HL-60 (cell line): ENCODE data around the gene SWAP70.

Source experiments
- DNase-seq, 2 experiments: peaks; one replicate each; pipeline ENCODE4 v3.0.0-alpha.2; 2010 to 2020; ENCODE audit warnings: low read depth in 1 of 2, low spot score in 1 of 2
- H3K27ac ChIP-seq: fragments of 250-450 bp; sonication (Bioruptor Pico); replicated peaks from 2 replicates; pipeline ENCODE4 v1.5.1; 2020; ENCODE audit warnings: mild to moderate bottlenecking, moderate library complexity
- H3K27me3 ChIP-seq: fragments of 250-450 bp; sonication (Bioruptor Pico); 2 replicates; pipeline ENCODE4 v1.5.1; 2021; ENCODE audit warnings: mild to moderate bottlenecking, moderate library complexity; ENCODE audit not compliant: insufficient read depth, poor library complexity, severe bottlenecking
- H3K4me3 ChIP-seq: replicated peaks from 2 replicates; pipeline ENCODE4 v1.5.1; 2011; ENCODE audit warnings: mild to moderate bottlenecking, control low read depth, low read length; ENCODE audit not compliant: insufficient read depth
- GABPA ChIP-seq: IDR thresholded peaks from 2 replicates; pipeline ENCODE4 v1.6.1; 2012; ENCODE audit warnings: low read depth
- POLR2AphosphoS5 ChIP-seq: IDR thresholded peaks from 2 replicates; pipeline ENCODE4 v1.6.1; 2012; ENCODE audit warnings: low read depth
- REST ChIP-seq: IDR thresholded peaks from 2 replicates; pipeline ENCODE4 v1.6.1; 2012; ENCODE audit warnings: low read depth; ENCODE audit not compliant: insufficient replicate concordance
- SPI1 ChIP-seq: IDR thresholded peaks from 2 replicates; pipeline ENCODE4 v1.6.1; 2012; ENCODE audit warnings: low read depth, mild to moderate bottlenecking, borderline replicate concordance
- TF ChIP-seq, protein P1 (sequence below): IDR thresholded peaks from one replicate; pipeline ENCODE4 v1.5.1; 2011; ENCODE audit warnings: low read length, control low read depth, inconsistent platforms; ENCODE audit not compliant: insufficient read depth

SWAP70 gene

GRCh38 chr11:9780929-9781328, 117.1 kb downstream of the SWAP70 start:
- H3K27ac ChIP-seq = no peak overlapping the region
- no peak overlapping the region for H3K4me3 ChIP-seq
- no peaks in the 10 kb centered on the region for H3K27me3 ChIP-seq
- no peak for TF ChIP-seq POLR2AphosphoS5
- TF ChIP-seq SPI1 = no peak
- TF ChIP-seq, protein P1, sequence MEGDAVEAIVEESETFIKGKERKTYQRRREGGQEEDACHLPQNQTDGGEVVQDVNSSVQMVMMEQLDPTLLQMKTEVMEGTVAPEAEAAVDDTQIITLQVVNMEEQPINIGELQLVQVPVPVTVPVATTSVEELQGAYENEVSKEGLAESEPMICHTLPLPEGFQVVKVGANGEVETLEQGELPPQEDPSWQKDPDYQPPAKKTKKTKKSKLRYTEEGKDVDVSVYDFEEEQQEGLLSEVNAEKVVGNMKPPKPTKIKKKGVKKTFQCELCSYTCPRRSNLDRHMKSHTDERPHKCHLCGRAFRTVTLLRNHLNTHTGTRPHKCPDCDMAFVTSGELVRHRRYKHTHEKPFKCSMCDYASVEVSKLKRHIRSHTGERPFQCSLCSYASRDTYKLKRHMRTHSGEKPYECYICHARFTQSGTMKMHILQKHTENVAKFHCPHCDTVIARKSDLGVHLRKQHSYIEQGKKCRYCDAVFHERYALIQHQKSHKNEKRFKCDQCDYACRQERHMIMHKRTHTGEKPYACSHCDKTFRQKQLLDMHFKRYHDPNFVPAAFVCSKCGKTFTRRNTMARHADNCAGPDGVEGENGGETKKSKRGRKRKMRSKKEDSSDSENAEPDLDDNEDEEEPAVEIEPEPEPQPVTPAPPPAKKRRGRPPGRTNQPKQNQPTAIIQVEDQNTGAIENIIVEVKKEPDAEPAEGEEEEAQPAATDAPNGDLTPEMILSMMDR = no peak
- TF ChIP-seq GABPA = no peak
- TF ChIP-seq REST = no peak
- DNase-seq = no peak

DNA sequence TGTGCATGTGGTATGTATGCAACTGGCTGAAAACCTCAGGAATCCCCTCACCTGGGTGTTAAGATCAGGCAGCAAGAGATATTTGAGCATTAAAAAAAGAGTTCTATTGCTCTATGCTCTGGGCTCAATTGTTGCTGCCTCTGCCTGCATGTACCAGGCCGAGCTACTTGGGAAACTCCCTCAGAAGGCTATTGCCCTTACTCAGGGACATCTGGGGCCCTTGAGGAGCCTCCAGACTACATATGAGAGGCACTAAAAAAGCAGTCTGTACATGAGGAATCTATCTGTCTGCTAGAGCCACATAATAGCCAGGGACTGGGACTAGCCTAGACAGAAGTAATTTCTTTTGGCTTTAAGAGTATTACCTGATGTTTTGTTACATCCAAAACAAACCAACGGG, 120.1 kb downstream of the SWAP70 start:
- no peak for DNase-seq
- TF ChIP-seq GABPA (no peak), SPI1 (no peak), POLR2AphosphoS5 (no peak), REST (no peak)
- TF ChIP-seq, protein P1 = no peak
- Histone ChIP-seq H3K27ac (no peak overlapping the region), H3K27me3 (no peaks in the 10 kb centered on the region), H3K4me3 (no peak overlapping the region)

GRCh38 chr11:9784602-9785315, 120.9 kb downstream of the SWAP70 start:
- no peak overlapping the region for H3K4me3 ChIP-seq
- no peak for TF ChIP-seq SPI1
- TF ChIP-seq, protein P1 = no peak
- no peak for TF ChIP-seq REST
- TF ChIP-seq GABPA = no peak
- TF ChIP-seq POLR2AphosphoS5 = no peak
- DNase-seq = no peak
- H3K27ac ChIP-seq = no peak overlapping the region
- no peaks in the 10 kb centered on the region for H3K27me3 ChIP-seq
